GM18861 (cell line): ENCODE results near the gene SNAP47.
"Not testable (repeated sequence)": the region's sequence is repeated elsewhere in the genome, so short reads cannot be mapped to it uniquely, and the experiment has no call there.

Source experiments
- ATAC-seq: cut with Tn5 transposase; IDR thresholded peaks from one replicate; pipeline ENCODE4 v1.9.1; 2021; ENCODE audit not compliant: unreplicated experiment

SNAP47 gene

GRCh38 chr1:227734856-227735538 is at the start of gene SNAP47, which contains the start of gene JMJD4:
SNAP47 (plus strand) TSS chr1:227735435; CDS start chr1:227747737, 12,302 bp downstream.
JMJD4 (minus strand) TSS chr1:227735302; CDS start chr1:227735273, 29 bp downstream.
- ATAC-seq, result peak; percentile 94

GRCh38 chr1:227685807-227686206 is 49.4 kb upstream of the SNAP47 start:
- no peak for ATAC-seq

- ATAC-seq, result no peak
Measured at GRCh38 chr1:227697321-227697864, 37.8 kb upstream of the SNAP47 start.

- not testable (repeated sequence) for ATAC-seq
Measured at GRCh38 chr1:227701631-227702030, 33.6 kb upstream of the SNAP47 start.

- ATAC-seq, result no peak
Measured at GRCh38 chr1:227707846-227708245, 27.4 kb upstream of the SNAP47 start.

GRCh38 chr1:227709451-227709850 is 25.8 kb upstream of the SNAP47 start:
- no peak for ATAC-seq

GRCh38 chr1:227710474-227710873 is 24.8 kb upstream of the SNAP47 start:
- not testable (repeated sequence) for ATAC-seq

GRCh38 chr1:227712648-227713047 is 22.6 kb upstream of the SNAP47 start:
- peak; percentile 84 for ATAC-seq

- ATAC-seq, result no peak
Measured at GRCh38 chr1:227718932-227719331, 16.3 kb upstream of the SNAP47 start.

- ATAC-seq, result no peak
Measured at GRCh38 chr1:227723474-227723873, 11.8 kb upstream of the SNAP47 start.

- no peak for ATAC-seq
Measured at GRCh38 chr1:227725046-227725445, 10.2 kb upstream of the SNAP47 start.

- no peak for ATAC-seq
Measured at GRCh38 chr1:227726318-227726717, 8.9 kb upstream of the SNAP47 start.

GRCh38 chr1:227726924-227727599 is 8.2 kb upstream of the SNAP47 start:
- no peak for ATAC-seq

- no peak for ATAC-seq
Measured at GRCh38 chr1:227728059-227728891, 7.0 kb upstream of the SNAP47 start.

GRCh38 chr1:227728892-227729143 is 6.4 kb upstream of the SNAP47 start:
- ATAC-seq, result no peak

- no peak for ATAC-seq
Measured at GRCh38 chr1:227729144-227729880, 5.9 kb upstream of the SNAP47 start.

GRCh38 chr1:227729881-227730629 is 5.2 kb upstream of the SNAP47 start:
- no peak for ATAC-seq

- ATAC-seq, result no peak
Measured at GRCh38 chr1:227730630-227731151, 4.5 kb upstream of the SNAP47 start.

GRCh38 chr1:227731241-227731677 is 4.0 kb upstream of the SNAP47 start:
- ATAC-seq, result no peak
